ENCODE results near the gene C10orf105.

The C10orf105 gene

GRCh38 chr10:71751515-71752224 lies 32.1 kb upstream of the C10orf105 start:
- no peak for DNase-seq

GRCh38 chr10:71750986-71751385 lies 31.4 kb upstream of the C10orf105 start:
- DNase-seq = no peak

DNA sequence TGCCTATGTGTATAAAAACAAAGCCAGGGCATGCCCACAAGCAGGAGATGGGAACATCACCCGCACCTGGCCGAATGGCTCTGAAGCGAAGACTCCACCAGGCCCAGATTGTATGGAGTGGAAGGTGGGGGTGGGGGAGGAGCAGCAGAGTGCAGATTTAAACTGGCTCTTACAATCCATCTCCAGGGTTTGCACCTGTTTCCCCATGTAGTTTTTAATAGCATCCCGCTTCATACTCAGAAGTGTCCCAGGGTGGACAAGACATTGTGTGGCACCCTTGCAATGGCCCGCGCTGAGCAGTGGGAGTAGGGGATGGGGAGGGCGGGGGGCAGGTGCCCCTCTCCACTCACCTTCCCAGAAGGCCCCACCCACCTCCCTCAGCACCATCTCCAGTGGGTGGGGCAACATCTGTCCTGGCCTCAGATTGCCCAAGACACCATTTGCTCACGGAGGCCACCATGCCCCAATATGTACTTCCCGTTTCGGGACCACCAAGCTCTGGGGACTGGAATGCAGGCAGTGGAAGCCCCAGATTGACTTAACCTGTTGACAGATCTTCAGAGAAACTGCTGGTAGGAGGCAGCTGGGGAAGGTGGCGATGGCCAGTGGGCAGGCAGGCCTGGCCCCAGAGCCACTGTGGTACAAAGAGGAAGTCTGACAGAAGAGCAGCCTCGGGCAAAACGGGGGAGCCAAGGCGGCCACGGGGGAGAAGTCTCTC lies 30.7 kb upstream of the C10orf105 start:
- no peak for DNase-seq

- no peak for DNase-seq
Measured at GRCh38 chr10:71749396-71749795, 29.8 kb upstream of the C10orf105 start.

DNA sequence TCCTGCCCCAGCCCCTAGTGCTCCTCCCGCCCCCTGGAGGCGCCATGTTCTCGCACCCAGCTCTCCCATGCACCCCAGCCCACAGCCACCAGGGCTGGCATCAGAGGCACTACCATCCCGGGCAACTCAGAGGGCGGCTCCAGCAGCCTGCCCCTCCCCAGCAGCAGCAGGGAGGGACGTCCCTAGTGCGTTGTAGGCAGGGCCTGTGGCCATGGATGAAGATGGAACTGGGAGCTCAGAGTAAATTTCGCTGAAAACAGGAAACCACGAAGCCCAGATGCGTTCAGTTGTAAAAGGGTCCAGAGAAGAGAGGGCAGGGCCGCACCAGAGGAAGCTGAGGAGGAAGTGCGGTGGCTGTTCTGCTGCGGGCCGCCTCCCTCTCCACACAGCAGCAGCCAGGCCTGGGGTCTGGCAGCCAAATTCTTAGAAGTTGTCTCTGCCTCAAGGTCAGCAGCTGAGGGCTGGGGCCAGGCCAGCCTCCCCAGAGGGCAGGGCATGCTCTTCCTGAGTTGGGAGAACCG lies 29.2 kb upstream of the C10orf105 start:
- DNase-seq = peak; percentile 60

GRCh38 chr10:71747551-71748523 lies 28.3 kb upstream of the C10orf105 start:
- DNase-seq = no peak

- no peak for DNase-seq
Measured at GRCh38 chr10:71747039-71747531, 27.5 kb upstream of the C10orf105 start.

GRCh38 chr10:71746344-71747037 lies 26.9 kb upstream of the C10orf105 start:
- DNase-seq = no peak

DNA sequence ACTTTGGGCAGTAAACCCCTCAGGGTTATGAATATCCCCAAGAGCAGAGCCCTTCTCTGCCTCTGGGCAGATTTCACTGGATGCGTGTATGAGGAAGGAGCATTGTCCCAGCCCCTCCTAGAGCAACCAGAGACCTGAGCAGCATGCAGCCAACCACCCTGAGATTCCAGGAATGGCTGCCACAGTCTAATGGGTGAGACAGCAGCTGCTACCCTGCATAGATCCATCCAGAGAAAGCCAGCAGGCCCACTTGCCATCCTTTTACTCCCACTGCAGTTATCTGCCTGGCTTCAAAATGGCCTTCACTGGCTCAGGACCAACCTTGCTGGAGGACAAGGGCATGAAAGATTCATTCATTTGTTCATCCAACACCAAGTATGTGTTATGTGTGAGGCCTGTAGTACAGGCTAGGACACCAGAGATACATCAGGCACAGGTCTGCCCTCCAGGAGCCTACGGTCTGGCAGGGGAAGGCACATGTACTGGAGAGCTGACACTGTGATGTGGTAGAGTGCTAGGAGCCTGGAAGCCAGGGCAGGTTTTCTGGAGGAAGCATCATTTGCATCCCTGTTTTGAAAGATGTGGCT lies 26.2 kb upstream of the C10orf105 start:
- no peak for DNase-seq

DNA sequence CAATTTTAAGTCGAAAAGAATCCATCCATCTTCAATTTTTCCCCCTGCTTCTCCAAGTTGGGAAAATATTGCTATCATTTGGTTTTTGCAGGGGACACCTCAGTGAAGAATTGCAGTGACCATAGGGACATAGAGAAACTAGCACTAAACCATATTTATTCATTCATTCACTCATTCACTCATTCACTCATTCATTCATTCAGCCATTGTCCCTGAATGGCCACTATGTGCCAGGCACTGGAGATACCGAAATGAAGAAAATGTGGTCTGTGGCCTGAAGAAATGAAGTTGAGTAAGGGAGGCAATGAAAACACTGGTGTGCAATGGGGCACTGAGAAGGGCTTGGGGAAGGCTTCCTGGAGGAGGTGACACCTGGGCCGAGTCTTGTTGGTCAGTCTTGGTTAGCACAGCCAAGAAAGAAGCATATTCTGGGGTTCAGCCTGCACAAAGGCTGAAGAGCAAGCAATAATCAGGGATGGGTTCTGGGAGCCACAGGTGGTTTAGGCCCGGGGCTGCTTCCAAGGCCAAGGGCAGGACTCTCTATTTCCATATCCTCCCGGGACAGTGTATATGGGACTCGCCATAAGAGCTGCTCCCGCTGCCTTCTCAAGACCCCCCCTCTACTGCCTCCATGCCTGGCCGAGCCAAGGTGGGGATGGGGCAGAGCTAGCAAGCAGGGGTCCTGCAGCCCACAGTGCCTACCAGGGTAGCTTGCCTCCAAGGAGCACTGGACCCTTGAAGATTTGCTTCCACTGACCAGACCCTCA lies 25.5 kb upstream of the C10orf105 start:
- no peak for DNase-seq

- DNase-seq = no peak
Measured at GRCh38 chr10:71743866-71744265, 24.3 kb upstream of the C10orf105 start.

DNA sequence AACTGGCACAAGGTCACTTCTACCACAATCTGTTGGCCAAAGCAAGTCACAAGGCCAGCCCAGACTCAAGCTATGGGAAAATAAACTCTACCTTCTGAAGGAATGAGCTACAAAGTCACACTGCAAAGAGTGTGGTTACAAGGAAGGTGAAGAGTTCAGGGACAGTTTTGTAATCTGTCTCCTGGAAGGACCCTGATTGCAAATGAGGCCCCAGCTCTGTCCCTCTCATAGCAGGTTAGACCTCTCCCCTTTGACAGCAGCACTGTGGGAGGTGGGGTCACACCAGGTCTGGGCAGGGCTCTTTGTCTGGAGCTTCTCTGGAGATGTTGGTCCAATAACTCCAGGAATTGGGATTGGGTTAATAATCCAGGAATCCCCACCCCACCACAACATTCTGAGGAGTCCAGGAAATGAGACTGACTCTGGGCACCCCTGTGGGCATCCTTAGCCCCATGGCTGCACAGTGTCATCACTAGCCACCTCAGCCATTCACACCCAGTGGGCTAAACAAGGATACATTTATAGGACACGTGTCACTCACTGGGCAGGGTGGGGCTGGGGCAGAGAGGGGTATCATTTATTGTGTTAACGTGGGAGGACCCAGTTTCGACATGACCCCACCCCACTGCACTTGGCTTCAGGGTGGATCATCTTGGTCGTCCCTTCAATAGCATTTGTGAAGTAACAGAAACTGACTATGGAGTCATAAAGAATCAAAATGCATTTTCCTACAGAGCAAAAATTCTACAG lies 23.7 kb upstream of the C10orf105 start:
- DNase-seq = no peak

DNA sequence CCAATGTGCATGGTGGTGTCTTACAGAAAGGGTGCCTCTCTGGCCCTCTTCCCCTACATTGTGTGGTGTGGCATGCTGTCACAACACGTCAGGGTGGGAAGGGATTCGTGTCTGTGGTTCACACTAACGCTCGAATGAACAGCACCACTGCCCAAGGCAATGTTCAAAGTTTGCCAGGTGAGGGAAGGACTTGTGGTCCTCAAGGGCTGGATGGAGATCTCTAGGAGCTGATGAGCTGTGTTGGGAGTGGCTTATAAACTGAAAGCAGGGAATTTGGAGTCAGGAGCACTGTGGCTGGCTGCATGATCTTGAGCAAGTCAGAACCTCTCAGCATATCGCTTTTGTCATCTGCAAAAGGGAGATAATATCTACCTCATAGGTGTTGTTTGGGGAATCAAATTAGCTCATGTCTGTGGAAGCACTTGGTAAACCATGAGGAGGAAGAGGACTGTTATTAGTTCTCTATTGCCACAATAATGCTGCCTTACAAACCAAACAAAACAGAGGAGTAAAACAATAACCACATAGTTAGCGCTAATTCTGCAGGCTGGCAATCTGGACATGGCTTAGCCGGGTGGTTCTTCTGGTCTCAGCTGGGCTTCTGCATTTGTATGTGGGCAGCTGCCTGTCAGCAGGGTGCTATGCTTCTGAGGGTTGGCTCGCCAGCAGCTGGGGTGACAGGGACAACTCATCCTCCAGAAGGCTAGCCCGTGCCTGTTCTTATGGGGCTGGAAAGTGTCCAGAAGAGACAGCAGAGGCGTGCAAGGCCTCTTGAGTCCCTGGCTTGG lies 22.9 kb upstream of the C10orf105 start:
- no peak for DNase-seq

GRCh38 chr10:71741671-71742070 lies 22.1 kb upstream of the C10orf105 start:
- no peak for DNase-seq

GRCh38 chr10:71741029-71741428 lies 21.5 kb upstream of the C10orf105 start:
- DNase-seq = no peak

GRCh38 chr10:71740069-71740653 lies 20.6 kb upstream of the C10orf105 start:
- no peak for DNase-seq

DNA sequence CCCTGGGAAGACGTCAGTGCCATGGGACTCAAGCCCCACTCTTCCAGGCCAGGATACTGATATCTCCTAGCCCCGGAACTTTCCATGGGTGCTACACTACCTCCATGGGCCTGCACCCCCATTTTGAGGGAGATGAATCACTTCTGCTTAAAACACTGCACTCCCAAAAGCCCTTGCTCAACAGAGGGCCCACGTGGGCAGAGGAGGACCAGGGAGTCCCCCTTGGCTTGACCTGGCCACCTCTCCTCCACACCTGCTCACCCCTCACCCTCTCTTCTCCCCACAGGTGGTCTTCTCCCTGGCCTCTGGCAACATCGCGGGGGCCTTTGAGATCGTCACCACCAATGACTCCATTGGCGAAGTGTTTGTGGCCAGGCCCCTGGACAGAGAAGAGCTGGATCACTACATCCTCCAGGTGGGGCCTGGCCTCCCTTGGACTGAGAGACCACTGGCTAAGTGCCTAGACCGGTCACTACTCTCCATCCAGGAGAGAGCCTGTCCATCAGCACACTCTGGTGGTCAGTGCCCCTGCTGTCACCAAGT lies 19.9 kb upstream of the C10orf105 start:
- no peak for DNase-seq

- DNase-seq = no peak
Measured at GRCh38 chr10:71737834-71738197, 18.2 kb upstream of the C10orf105 start.

Data from stimulated activated naive CD4-positive, alpha-beta T cell treated with Interleukin-2 at 50 U/mL for 16 hours (primary cell).